SK-N-SH treated with all-trans-retinoic acid at 6 μM for 48 hours (cell line): ENCODE results near the gene COL23A1.

Experiments used
- ARNTL ChIP-seq: fragments of 450-650 bp; formaldehyde crosslinking; IDR thresholded peaks from 2 replicates; pipeline ENCODE4 v1.5.0; 2020; ENCODE audit warnings: low read depth, mild to moderate bottlenecking, moderate library complexity, borderline replicate concordance
- ZFP3 ChIP-seq: fragments of 250-450 bp; sonication (Bioruptor Pico); IDR thresholded peaks from 2 replicates; pipeline ENCODE4 v1.5.0; 2020; ENCODE audit warnings: mild to moderate bottlenecking, moderate library complexity

DNA sequence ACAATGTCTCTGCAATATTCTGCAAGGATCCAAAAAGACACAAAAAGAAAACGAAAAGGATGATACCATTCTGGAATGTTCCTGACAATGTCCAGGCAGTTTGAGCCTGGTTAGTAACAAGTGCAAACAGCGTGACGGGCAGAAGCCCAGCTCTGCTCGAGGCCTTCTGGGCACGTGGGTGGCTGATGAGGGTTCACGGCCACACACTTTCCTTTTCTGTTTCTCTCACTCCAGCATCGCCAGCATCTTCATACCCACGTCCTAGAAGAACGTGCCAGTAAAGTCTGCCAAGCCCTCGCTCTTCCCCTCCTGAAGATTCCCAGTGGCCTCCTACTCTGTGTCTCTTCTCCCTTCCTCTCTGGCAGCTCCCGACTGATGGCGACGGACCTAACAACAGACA, 36.7 kb downstream of the COL23A1 start:
- TF ChIP-seq ARNTL (CRISPR knock-in tag) (no peak), ZFP3 (no peak)
